Uterus (tissue), 2 donors: ENCODE data around the gene PARP14.

Experiments used
- POLR2A ChIP-seq, 2 donors: fragments of 450-650 bp; IDR thresholded peaks; one replicate each; pipeline ENCODE4 v1.6.1; 2016; ENCODE audit warnings: antibody characterized with exemption in 2 of 2, mild to moderate bottlenecking in 1 of 2, moderate library complexity in 1 of 2
- TF ChIP-seq, protein P1 (sequence below), 4 experiments: fragments of 200-600 bp in 2 of 4; fragments of 450-650 bp in 2 of 4; sonication (generic) in 2 of 4; IDR thresholded peaks; one replicate each; pipeline ENCODE4 v1.5.1; 2016 to 2019; ENCODE audit warnings: antibody characterized with exemption in 4 of 4, mild to moderate bottlenecking in 2 of 4, moderate library complexity in 1 of 4

DNA sequence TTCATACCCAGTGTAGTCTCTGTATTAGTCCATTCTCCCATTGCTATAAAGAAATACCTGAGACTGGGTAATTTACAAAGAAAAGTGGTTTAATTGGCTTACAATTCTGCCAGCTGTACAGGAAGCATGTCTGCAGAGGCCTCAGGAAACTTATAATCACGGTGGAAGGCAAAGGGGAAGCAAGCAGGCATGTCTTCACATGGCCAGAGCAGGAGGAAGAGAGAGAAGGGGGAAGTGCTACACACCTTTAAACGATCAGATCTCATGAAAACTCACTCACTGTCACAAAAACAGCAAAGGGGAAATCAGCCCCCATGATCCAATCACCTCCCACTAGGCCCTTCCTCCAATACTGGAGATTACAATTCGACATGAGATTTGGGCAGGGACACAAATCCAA is 6.3 kb upstream of the PARP14 start:
- no peak for TF ChIP-seq POLR2A (IDR thresholded peaks at IDR 0.05)
- TF ChIP-seq, protein P1, sequence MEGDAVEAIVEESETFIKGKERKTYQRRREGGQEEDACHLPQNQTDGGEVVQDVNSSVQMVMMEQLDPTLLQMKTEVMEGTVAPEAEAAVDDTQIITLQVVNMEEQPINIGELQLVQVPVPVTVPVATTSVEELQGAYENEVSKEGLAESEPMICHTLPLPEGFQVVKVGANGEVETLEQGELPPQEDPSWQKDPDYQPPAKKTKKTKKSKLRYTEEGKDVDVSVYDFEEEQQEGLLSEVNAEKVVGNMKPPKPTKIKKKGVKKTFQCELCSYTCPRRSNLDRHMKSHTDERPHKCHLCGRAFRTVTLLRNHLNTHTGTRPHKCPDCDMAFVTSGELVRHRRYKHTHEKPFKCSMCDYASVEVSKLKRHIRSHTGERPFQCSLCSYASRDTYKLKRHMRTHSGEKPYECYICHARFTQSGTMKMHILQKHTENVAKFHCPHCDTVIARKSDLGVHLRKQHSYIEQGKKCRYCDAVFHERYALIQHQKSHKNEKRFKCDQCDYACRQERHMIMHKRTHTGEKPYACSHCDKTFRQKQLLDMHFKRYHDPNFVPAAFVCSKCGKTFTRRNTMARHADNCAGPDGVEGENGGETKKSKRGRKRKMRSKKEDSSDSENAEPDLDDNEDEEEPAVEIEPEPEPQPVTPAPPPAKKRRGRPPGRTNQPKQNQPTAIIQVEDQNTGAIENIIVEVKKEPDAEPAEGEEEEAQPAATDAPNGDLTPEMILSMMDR (IDR thresholded peaks at IDR 0.05), result no peak
